22Rv1 (cell line): ENCODE data around the gene IQSEC1.

Experiments used
- CTCF ChIP-seq: fragments of 450-650 bp; IDR thresholded peaks from 2 replicates; pipeline ENCODE4 v1.5.1; 2017; ENCODE audit warnings: mild to moderate bottlenecking
- ZFX ChIP-seq: fragments of 450-650 bp; IDR thresholded peaks from 2 replicates; pipeline ENCODE4 v1.6.1; 2017; ENCODE audit warnings: antibody characterized with exemption, borderline replicate concordance

- TF ChIP-seq CTCF (no peak), ZFX (no peak)
Measured at GRCh38 chr3:13023235-13023970, 49.8 kb downstream of the IQSEC1 start.
